Activated naive CD8-positive, alpha-beta T cell treated with anti-CD3 and anti-CD28 coated beads, Interleukin-2, amount 50 U/mL, for 24 hours (primary cell): Measurements from ENCODE around the gene LRRFIP2.

Source experiments
- ATAC-seq: fragments of 150-1000 bp; cut with Tn5 transposase; one replicate; pipeline ENCODE4 v1.10.0; 2021
- DNase-seq: peaks from one replicate; pipeline ENCODE4 v3.0.0; 2021
- H3K27ac Mint-ChIP-seq: one replicate; pipeline ENCODE4 v1.8.0; 2021; ENCODE audit warnings: mild to moderate bottlenecking, mixed read lengths
- H3K27me3 Mint-ChIP-seq: one replicate; pipeline ENCODE4 v1.8.0; 2021; ENCODE audit warnings: mixed read lengths
- H3K36me3 Mint-ChIP-seq: one replicate; pipeline ENCODE4 v1.8.0; 2021; ENCODE audit warnings: low read depth, mixed read lengths
- H3K4me1 Mint-ChIP-seq: one replicate; pipeline ENCODE4 v1.8.0; 2021; ENCODE audit warnings: mixed read lengths
- H3K4me3 Mint-ChIP-seq: one replicate; pipeline ENCODE4 v1.8.0; 2021; ENCODE audit warnings: mild to moderate bottlenecking, moderate library complexity, mixed read lengths
- H3K9me3 Mint-ChIP-seq: one replicate; pipeline ENCODE4 v1.8.0; 2021; ENCODE audit warnings: mixed read lengths

LRRFIP2 gene

DNA sequence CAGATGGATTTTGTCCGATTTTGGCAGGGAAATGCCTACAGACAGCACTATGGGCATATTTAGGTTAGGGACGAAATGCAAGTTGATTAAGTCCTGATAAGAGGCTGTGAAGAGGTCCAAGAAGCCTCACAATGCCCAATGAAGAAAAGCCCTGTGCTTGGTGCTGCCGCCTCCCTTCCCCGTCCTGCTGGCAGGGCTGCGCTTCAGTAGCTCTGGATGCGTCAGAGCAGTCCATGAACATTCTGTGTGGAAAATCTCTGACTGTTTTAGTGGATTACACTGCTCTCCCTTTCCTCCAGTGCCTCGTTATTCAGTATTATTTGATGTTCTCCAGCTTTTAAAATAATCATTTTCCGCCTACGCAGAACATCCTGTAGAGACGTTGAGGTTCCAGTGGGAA, 141.4 kb downstream of the LRRFIP2 start:
- Mint-ChIP-seq H3K9me3 (peaks cover 4% of the 10 kb centered on the region), H3K4me3 (no peak overlapping the region), H3K27me3 (no peaks in the 10 kb centered on the region), H3K4me1 (no peaks in the 10 kb centered on the region), H3K27ac (no peak overlapping the region), H3K36me3 (peaks cover 71% of the 10 kb centered on the region)
- ATAC-seq (no peak), DNase-seq (no peak)

GRCh38 chr3:37031096-37031682, 143.2 kb downstream of the LRRFIP2 start:
- Mint-ChIP-seq H3K4me3 (no peak overlapping the region), H3K27me3 (no peaks in the 10 kb centered on the region), H3K4me1 (no peaks in the 10 kb centered on the region), H3K27ac (no peak overlapping the region), H3K36me3 (peaks cover 66% of the 10 kb centered on the region), H3K9me3 (peaks cover 4% of the 10 kb centered on the region)
- no peak for DNase-seq
- no peak for ATAC-seq

DNA sequence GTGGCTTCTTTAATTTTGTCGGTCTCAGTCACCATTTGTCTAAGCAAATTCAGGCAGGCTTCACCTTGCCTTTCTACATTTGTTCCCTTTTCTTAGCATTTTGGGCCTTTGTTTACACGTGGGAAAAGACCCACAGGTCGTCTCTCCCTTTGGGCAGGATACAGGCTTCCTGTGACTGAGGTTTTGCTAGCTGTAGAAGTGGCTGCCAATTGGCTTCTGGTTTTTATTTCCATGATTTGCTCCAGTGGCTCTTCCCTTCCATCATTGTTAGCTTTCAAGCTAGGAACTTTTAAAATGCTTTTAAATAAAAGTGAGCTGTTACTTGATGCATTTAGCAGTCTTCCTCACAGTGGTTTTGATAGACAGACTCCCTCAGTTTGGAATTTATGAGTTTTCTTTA, 143.8 kb downstream of the LRRFIP2 start:
- no peak for DNase-seq
- H3K4me3 Mint-ChIP-seq: no peak overlapping the region
- H3K27ac Mint-ChIP-seq: no peak overlapping the region
- H3K4me1 Mint-ChIP-seq: no peaks in the 10 kb centered on the region
- peaks cover 64% of the 10 kb centered on the region for H3K36me3 Mint-ChIP-seq
- peaks cover 4% of the 10 kb centered on the region for H3K9me3 Mint-ChIP-seq
- ATAC-seq: no peak
- no peaks in the 10 kb centered on the region for H3K27me3 Mint-ChIP-seq

DNA sequence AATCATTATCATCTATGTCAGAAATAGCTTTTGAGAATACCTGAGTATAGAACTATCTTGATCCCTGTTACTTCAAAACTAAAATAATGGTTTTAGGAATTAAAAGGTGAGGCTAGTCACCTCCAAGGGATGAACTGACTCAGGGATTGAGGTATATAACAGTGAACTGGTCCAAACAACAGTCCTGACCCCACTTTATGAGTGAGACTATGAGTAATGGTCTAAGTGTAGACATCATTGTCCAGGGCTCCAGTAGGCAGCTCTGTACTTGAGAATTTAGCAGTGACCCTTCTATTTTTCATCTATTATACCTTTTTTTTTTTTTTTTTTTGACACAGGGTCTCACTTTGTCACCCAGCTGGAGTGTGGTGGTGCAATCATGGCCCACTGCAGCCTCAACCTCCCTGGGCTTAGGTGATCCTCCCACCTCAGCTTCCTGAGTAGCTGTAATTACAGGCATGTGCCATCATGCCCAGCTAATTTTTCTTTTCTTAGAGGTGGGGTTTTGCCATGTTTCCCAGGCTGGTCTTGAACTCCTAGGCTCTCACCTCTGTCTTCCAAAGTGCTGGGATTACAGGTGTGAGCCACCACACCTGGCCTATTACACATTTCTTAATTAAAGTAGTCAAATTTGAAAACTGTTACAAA, 144.7 kb downstream of the LRRFIP2 start:
- peaks cover 4% of the 10 kb centered on the region for H3K9me3 Mint-ChIP-seq
- no peak for ATAC-seq
- H3K27ac Mint-ChIP-seq: no peak overlapping the region
- no peak for DNase-seq
- H3K36me3 Mint-ChIP-seq: peaks cover 58% of the 10 kb centered on the region
- no peak overlapping the region for H3K4me3 Mint-ChIP-seq
- peaks cover 3% of the 10 kb centered on the region for H3K4me1 Mint-ChIP-seq
- no peaks in the 10 kb centered on the region for H3K27me3 Mint-ChIP-seq

- no peak overlapping the region for H3K27ac Mint-ChIP-seq
- no peak overlapping the region for H3K4me3 Mint-ChIP-seq
- H3K4me1 Mint-ChIP-seq: peaks cover 6% of the 10 kb centered on the region
- DNase-seq (no peak), ATAC-seq (no peak)
- peaks cover 2% of the 10 kb centered on the region for H3K9me3 Mint-ChIP-seq
- no peaks in the 10 kb centered on the region for H3K27me3 Mint-ChIP-seq
- peaks cover 58% of the 10 kb centered on the region for H3K36me3 Mint-ChIP-seq
These were observed 145.3 kb downstream of the LRRFIP2 start for GRCh38 chr3:37029111-37029510.

DNA sequence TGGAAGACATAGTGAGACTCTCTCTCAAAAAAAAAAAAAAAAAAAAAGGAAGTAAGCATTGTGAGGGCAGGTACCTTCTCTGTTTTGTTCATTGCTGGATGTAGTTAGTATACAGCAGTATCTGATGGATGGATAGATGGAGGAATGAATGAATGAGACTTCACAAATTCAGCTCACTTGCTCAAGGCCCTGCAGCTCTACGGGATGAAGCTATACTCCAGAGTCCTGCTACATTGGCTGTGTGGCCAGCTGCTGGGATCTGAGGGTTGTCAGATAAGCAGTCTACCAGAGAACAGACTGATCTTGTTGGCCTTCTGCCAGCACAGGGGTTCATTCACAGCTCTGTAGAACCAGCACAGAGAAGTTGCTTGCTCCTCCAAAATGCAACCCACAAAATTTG, 146.1 kb downstream of the LRRFIP2 start:
- H3K36me3 Mint-ChIP-seq: peaks cover 59% of the 10 kb centered on the region
- no peak overlapping the region for H3K4me3 Mint-ChIP-seq
- ATAC-seq (no peak), DNase-seq (no peak)
- H3K9me3 Mint-ChIP-seq: no peaks in the 10 kb centered on the region
- peaks cover 6% of the 10 kb centered on the region for H3K4me1 Mint-ChIP-seq
- no peaks in the 10 kb centered on the region for H3K27me3 Mint-ChIP-seq
- no peak overlapping the region for H3K27ac Mint-ChIP-seq

GRCh38 chr3:37026851-37027250, 147.5 kb downstream of the LRRFIP2 start:
- no peaks in the 10 kb centered on the region for H3K27me3 Mint-ChIP-seq
- peaks cover 6% of the 10 kb centered on the region for H3K4me1 Mint-ChIP-seq
- H3K27ac Mint-ChIP-seq: no peak overlapping the region
- no peak overlapping the region for H3K4me3 Mint-ChIP-seq
- peaks cover 61% of the 10 kb centered on the region for H3K36me3 Mint-ChIP-seq
- DNase-seq (no peak), ATAC-seq (no peak)
- H3K9me3 Mint-ChIP-seq: no peaks in the 10 kb centered on the region

DNA sequence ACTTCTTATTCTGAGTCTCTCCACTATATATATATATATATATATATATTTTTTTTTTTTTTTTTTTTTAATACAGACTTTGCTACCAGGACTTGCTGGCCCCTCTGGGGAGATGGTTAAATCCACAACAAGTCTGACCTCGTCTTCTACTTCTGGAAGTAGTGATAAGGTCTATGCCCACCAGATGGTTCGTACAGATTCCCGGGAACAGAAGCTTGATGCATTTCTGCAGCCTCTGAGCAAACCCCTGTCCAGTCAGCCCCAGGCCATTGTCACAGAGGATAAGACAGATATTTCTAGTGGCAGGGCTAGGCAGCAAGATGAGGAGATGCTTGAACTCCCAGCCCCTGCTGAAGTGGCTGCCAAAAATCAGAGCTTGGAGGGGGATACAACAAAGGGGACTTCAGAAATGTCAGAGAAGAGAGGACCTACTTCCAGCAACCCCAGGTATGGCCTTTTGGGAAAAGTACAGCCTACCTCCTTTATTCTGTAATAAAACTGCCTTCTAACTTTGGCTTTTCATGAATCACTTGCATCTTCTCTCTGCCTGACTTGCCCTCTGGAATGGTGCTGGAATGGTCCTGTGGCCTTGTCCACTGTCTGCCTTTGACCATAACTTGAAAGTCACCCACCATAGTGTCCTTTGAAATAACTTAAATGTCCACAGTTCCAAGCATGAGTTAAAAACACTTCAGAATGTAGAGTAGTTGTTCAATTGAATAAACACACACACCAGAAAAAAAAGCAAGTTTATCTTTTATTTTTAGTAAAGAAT, 148.6 kb downstream of the LRRFIP2 start:
- no peak for DNase-seq
- H3K27me3 Mint-ChIP-seq: no peaks in the 10 kb centered on the region
- no peaks in the 10 kb centered on the region for H3K9me3 Mint-ChIP-seq
- peaks cover 60% of the 10 kb centered on the region for H3K36me3 Mint-ChIP-seq
- peaks cover 6% of the 10 kb centered on the region for H3K4me1 Mint-ChIP-seq
- no peak overlapping the region for H3K4me3 Mint-ChIP-seq
- H3K27ac Mint-ChIP-seq: no peak overlapping the region
- no peak for ATAC-seq

GRCh38 chr3:37024820-37025405, 149.5 kb downstream of the LRRFIP2 start:
- Mint-ChIP-seq H3K4me1 (peaks cover 6% of the 10 kb centered on the region), H3K27me3 (no peaks in the 10 kb centered on the region), H3K36me3 (peaks cover 63% of the 10 kb centered on the region), H3K4me3 (no peak overlapping the region), H3K9me3 (no peaks in the 10 kb centered on the region), H3K27ac (no peak overlapping the region)
- ATAC-seq: no peak
- DNase-seq: no peak

DNA sequence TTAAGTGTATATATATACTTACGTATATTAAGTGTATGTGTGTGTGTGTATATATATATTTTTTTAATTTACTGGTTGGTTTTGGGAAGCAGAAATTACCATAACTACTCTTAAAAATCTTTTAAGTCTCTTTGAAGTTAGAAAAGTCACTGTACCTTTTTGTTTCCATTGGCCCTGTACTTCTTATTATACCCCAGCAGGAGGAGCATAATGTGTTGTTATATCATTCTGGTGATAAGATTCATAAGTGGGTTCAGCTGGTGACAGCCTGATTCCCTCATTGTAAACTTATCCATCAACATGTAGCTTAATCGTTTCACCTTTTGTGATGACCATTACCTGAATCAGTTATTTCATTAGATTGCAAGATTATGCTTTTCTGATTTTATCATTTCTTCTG, 150.3 kb downstream of the LRRFIP2 start:
- no peak overlapping the region for H3K27ac Mint-ChIP-seq
- ATAC-seq (no peak), DNase-seq (no peak)
- H3K9me3 Mint-ChIP-seq: no peaks in the 10 kb centered on the region
- H3K4me3 Mint-ChIP-seq: no peak overlapping the region
- peaks cover 6% of the 10 kb centered on the region for H3K4me1 Mint-ChIP-seq
- H3K36me3 Mint-ChIP-seq: peaks cover 67% of the 10 kb centered on the region
- H3K27me3 Mint-ChIP-seq: no peaks in the 10 kb centered on the region

DNA sequence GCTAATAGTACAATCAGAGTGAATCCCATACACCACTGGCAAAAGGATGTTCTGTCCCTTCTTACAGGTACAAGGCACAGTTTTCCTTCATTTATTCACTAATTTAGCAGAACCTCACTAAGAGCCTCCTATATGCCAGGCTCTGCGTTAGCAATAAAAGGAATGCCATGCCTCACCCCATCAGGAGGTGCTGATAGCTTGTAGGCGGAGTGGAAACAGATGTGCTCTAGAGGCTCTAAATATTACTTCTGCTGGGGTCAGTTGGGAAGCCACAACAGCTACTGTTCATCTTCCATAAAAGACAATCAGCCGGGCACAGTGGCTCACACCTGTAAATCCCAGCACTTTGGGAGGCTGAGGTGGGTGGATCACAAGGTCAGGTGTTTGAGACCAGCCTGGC, 156.7 kb downstream of the LRRFIP2 start:
- Mint-ChIP-seq H3K9me3 (no peaks in the 10 kb centered on the region), H3K4me3 (no peak overlapping the region), H3K36me3 (peaks cover 68% of the 10 kb centered on the region), H3K27me3 (no peaks in the 10 kb centered on the region), H3K27ac (no peak overlapping the region), H3K4me1 (no peaks in the 10 kb centered on the region)
- ATAC-seq (no peak), DNase-seq (no peak)

DNA sequence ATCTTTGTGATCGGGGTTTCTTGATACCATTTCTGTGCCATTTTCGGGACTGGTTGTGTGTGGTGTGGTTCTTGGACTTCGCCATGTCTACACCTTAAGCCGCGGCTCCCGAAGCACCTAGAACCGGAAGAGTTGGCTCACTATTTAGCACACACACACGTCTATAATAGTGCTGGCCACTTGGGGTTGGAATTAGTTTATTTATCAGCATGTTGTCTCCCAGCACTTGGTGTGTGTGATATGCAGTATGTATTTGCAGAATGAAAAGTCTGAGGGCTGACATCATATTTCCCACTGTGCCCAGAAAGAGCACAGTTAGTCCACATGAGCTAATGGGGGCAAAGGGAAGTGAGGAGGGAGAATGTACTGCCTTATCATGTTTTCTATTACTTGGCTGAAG, 157.5 kb downstream of the LRRFIP2 start:
- Mint-ChIP-seq H3K27me3 (no peaks in the 10 kb centered on the region), H3K9me3 (no peaks in the 10 kb centered on the region), H3K36me3 (peaks cover 69% of the 10 kb centered on the region), H3K4me1 (no peaks in the 10 kb centered on the region), H3K27ac (no peak overlapping the region), H3K4me3 (no peak overlapping the region)
- ATAC-seq (no peak), DNase-seq (no peak)

GRCh38 chr3:37015642-37016041, 158.7 kb downstream of the LRRFIP2 start:
- H3K9me3 Mint-ChIP-seq: no peaks in the 10 kb centered on the region
- no peaks in the 10 kb centered on the region for H3K4me1 Mint-ChIP-seq
- peaks cover 66% of the 10 kb centered on the region for H3K36me3 Mint-ChIP-seq
- no peak overlapping the region for H3K27ac Mint-ChIP-seq
- no peak overlapping the region for H3K4me3 Mint-ChIP-seq
- H3K27me3 Mint-ChIP-seq: no peaks in the 10 kb centered on the region
- ATAC-seq: no peak
- no peak for DNase-seq

DNA sequence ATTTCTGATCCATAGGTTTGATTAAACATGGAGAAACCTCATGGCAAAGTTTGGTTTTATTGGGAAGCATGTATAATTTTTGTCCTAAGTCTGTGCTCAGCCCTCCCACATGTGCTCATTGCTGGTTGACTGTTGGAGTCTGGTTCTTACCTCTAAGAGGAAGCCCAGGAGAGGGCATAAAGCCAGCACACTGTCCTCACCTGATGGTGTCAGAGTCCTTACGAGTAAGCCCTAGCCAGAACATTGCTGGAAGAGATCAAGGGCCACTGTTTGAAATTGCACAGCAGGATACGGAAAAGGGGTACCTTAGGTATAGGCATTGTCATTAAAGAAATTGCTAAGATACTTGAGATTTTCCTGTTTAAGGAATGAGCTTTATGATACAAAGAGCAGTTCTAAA, 159.8 kb downstream of the LRRFIP2 start:
- H3K27me3 Mint-ChIP-seq: no peaks in the 10 kb centered on the region
- H3K4me3 Mint-ChIP-seq: no peak overlapping the region
- no peak overlapping the region for H3K27ac Mint-ChIP-seq
- H3K9me3 Mint-ChIP-seq: no peaks in the 10 kb centered on the region
- DNase-seq (no peak), ATAC-seq (no peak)
- no peaks in the 10 kb centered on the region for H3K4me1 Mint-ChIP-seq
- H3K36me3 Mint-ChIP-seq: peaks cover 57% of the 10 kb centered on the region
